Effector CD8-positive, alpha-beta T cell (primary cell): ENCODE measurements around the gene AFG3L2.

Experiments used
- DNase-seq: peaks from one replicate; lab custom pipeline; 2025; lab: John Stamatoyannopoulos, UW

Gene AFG3L2

DNA sequence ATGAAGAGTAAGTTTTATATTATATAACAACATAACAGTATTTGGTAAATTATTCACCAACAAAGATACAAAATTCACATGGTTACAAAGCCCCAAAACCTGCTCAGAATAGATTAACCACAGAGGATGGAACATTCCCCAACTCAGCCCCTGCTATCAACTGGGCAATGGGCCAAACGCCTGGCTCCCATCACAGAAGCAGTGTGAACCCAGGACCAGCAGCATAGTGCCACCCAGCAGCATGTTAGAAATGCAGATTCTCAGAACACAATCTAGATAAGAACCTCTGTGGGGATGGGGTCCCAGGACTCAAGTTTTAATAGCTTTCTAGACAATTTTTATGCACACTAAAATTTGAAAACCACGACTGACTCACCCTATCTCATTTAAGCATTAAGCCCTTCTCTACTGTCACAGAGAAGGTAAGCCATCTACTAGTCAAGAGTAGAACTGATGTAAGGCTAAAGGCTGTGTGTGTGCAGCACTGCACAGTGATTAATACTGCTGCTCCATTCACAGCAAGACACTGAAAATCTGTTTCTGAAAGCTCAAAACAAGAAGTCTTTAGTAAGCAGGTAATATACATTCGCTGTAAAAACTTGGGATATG is 15.2 kb downstream of the AFG3L2 start:
- DNase-seq = no peak

DNA sequence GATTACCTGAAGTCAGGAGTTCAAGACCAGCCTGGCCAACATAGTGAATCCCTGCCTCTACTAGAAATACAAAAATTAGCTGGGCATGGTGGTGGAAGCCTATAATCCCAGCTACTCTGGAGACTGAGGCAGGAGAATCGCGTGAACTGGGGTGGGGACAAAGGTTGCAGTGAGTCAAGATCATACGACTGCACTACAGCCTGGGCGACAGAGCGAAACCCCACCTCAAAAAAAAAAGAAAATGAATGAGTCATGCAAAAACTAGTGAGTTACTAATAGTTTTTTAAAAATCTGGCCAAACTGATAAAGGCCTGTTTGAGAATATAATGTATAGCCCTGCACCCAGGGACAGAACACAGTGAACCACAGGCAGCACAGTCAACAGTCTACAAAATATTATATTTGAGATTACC is 17.5 kb downstream of the AFG3L2 start:
- no peak for DNase-seq

DNA sequence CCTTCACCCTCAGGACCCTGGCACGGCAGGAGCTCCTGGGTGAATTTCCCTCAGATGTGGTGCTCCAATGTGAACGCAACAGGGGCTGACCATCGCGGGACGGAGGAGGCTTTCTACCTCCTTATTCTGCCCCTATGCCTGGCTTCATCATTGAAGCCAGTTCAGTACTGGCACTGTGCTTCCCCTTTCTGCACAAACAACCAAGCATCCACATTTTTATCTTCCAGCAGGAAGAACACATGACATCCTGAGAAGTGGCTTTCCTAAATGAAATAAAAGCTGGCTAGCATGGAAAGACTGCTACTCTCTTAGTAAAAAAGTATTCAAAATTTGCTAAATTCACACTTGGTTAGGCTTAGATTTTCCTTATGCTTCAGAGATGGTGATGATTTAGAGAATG is 24.8 kb downstream of the AFG3L2 start:
- no peak for DNase-seq

DNA sequence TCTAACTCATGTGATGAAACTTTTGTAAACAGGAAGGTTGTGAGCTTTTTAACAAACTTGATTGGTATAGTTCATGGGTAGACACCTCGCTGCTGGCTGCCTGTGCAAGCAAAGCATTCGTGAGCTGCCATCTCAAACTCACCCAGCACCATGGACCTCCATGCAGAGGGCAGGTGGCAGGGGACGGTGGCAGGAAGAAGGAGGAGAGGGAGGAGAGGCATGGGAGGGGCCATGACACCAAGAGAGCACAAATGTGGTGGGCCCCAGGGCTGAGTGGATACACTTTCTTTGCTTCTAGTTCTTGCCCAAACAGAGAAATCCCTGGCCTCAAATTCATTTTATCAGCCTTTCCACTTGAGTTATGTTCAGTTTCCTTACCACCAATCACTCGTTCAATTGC is 29.1 kb downstream of the AFG3L2 start:
- DNase-seq = no peak

DNA sequence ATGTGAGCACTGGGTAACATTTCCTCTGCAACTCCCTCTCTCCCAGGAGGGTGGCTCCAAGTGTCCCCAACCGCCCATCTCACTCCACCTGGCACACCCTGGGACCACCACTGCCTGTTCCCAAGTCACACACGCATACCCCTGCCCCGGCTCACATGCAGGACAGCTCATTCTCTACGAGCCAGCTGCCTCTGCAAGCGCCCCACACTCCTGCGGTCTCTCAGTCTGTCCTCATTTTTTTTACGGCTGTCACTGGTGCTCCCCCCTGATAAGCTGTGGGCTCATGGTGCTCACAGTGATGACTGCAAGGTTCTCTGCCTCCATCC is 30.8 kb downstream of the AFG3L2 start:
- no peak for DNase-seq

DNA sequence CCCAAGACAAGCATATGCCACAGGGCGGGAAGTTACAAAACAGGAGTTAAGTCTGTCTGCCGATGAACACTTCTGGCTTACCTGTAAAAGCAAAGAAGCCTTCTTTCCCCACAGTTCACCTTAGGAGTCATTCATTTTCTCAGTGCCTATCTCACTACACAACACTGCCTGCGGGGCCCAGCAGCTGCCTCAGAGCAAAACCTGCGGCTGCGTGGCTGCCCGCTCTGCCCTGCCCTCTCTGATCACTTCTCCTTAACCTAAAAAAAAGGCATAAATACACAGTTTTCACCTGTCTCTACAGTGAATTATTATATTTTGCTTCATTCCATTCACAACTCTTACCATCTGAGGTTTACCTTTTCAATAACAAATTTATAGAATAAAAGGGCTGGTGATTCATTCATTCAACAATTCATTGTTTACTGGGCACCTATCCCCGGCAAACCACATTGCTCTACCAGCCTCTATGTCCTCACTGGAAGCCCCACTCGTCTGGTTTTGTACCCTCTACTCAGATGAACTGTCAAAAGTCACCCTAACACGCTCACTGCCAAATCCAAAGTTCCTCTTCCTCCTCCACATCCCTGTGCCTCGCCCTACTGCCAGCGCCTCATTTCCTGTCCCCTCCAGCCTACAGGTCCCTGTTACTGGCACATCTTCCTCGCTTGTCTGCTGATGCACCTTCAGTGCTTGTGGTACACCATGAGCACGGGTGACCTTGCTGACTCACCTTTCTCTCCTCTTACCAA is 31.4 kb downstream of the AFG3L2 start:
- DNase-seq = no peak

DNA sequence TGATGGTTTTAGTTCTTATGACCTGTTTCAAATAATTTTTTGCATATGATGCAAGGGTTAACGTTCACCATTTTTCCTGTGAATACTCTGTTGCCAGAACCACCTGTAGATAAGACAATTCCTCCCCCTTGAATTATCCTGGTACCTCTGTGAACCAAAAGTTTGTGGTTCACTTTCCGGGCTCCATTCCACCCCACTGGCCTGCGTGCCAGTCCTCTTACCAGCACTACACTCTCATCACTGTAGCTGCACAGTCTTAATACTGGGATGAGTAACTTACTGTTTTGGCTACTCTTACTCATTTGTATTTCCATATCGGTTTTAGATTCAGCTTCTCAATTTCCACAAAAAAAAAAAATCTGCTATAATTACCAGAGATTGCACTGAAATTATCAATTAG is 34.4 kb downstream of the AFG3L2 start:
- DNase-seq = no peak

DNA sequence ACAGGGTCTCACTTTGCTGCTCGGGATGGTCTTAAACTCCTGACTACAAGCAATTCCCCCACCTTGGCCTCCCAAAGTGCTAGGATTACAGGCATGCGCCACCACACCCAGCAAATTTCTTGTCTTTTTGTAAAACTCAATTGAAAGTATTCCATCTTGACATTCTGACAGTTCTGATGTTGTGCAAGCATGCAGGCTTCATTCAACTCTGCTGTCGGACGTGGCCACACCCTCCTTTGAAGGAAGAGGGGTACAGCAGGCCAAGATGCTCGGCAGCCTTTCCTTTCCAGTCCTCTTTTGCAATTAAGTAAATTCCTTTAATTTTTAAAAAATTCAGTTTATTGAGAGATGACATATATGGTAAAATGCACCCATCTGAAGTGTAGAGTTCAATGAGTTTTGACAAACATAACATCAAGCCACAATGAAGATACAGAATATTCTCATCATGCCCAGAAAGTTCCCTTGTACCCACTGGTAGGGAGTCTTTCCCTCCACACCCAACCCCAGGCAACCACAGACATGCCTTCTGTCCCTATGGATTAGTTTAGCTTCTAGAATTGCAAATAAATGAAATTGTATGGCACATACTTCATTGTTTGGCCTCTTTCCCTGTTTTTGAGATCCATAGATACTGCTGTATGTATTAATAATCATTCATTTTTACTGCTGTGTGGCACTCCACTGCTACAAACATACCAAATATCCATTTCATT is 35.9 kb downstream of the AFG3L2 start:
- DNase-seq = no peak

DNA sequence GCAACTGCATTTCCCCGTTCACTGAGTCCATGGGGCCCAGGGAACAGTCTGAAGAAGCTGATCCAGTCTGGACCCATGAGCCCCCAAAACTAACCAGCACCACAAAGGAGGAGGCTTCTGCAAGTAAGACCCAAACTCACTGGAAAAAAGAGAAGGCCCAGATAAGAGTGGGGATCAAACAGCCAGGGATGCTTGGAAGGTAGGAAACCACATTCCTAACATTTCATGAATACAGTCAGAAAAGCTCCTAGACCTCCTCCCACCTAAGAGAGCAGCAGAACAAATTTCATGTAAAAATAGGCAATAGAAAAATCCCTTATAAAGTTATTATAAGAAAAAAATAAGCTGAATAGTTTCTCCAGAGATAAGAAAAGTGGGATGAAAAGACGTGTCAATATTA is 38.6 kb downstream of the AFG3L2 start:
- DNase-seq = no peak

DNA sequence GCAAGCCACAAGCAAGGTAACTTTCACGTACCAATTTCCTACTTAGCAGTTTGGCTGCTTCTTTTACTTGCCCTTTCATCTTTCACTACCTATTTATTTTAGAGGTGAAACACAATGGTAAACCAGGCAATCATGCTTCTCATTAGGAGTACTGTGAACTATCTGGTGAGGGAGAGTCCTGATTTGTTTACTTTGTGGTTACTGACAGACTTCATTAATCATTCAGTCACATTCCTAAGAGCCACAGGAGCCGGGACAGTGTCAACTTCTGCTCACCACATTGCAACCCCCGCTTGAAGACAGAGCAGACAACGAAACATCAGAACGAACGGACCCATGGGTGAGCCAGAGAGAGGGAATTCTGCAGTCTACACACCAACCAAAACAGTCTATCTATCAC is 40.1 kb downstream of the AFG3L2 start:
- no peak for DNase-seq

DNA sequence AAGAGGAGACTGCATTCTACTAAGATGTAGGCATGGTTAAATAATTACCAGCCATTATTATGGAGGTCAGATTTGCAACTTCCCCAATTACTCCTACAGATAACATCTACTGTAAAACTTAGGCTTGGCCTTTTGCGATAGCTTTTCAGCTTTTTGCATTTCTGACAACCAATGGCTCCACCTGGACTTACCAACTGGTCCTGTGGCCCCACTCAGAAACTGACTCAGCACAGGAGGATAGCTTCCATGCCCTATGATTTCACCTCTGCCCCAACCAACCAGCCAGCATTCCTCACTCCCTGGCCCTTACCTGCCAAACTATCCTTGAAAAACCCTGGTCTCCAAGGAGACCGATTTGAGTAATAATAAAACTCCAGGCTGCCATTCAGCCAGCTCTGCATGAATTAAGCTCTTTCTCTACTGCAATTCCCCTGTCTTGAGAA is 40.8 kb downstream of the AFG3L2 start:
- DNase-seq = no peak

DNA sequence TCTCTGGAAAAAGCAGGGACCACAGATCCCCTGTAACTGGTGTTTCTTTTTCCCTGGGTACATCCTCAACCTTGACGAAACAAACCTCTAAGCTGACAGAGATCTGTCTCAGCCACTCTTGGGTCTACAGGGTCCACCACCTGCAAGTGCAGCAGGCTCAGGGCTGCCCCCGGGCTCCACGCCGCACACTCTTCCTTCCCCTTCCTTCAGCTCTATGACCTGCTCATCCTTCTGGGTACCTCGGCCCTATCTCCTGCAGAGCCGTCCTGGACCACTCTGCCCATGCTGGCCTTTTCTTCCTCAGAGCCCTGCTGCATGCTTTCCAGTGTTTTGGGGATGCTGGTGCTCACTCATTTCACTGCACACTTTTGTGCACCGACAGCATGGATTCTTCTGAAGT is 41.5 kb downstream of the AFG3L2 start:
- no peak for DNase-seq

DNA sequence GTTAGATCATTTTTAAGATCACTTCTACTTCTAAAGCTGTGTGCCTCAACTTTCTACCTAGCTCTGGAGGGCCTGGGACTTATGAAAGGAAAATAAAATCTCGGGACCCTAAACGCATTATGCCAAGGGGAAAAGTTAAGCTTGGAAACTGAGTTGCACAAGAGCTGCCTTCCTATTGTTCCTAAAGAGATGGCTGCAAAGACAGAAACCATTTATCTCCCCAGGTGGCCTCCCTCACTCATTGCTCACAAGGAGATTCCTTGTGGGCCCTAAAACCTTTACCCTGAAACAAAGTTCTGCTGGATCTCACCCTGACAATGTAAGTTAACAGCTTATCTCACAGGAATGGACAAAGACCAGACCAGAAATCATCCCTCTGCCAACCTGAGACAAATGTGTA is 42.2 kb downstream of the AFG3L2 start:
- DNase-seq = no peak

DNA sequence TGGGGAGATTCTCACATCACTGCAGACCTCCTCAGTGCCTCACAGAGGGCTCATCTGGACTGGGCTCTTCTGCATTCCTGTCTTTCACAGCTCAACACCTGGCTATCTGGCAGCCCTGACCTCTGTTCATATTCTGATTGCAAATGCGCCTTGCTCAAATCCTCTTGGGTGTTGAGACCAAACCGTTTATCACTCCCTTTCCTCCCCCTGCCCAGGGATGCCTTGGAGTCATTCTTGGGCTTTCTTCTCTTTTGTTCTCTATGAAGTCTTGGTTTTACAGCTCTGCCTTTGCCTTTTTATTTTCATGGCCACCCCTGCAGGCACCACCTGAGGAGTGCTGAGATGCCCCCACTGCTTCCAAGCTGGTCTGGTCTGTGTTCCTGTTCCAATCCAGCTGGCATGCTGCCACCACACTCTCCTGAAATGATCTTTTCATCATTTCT is 42.6 kb downstream of the AFG3L2 start:
- no peak for DNase-seq

DNA sequence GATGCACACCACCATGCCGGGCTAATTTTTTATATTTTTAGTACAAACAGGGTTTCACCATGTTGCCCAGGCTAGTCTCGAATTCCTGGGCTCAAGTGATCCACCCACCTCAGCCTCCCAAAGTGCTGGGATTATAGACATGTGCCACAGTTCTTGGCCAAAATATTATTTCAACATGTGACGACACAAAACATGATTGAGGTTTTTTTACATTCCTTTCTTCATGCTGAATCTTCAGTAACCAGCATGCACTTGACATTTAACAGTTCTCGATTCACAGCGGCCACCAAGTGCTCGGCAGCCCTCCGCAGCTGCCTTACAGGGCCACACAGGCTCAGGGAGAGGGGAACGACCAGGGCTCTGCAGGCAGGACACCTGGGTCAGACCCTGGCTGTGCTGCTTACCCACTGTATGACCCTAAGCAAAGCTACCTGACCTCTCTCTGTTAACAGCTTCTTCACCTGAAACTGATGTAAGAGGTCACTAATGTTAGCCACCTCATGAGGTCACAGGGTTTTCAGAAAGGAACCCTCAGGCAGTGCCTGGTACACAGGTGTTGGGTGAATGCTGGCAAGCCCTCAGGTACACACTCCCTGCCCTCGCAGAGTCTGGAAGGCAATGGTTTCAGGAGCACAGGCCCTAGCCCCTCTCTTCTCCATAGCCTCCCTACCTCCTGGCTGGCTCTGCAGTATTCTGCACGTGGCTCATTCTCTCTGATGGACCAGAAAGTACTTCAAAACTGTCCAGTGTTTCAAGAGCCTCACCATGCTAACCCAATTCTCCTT is 43.3 kb downstream of the AFG3L2 start:
- no peak for DNase-seq

DNA sequence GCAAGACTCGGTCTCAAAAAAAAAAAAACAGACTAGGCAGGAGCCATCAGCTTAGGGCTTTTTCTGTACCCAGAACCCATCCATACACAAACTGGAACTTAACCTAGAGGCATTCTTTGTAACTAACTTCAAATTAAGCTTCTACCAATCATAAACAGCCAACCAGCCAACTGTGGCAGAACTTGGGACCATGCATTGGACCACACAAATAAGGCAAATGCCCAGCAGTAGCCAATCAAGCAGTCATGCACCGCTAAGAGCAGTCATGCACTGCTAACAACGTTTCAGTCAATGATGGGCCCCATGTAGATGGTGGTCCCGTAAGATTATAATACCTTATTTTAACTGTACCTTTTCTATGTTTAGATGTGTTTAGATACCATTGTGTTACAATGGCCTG is 46.3 kb downstream of the AFG3L2 start:
- no peak for DNase-seq

DNA sequence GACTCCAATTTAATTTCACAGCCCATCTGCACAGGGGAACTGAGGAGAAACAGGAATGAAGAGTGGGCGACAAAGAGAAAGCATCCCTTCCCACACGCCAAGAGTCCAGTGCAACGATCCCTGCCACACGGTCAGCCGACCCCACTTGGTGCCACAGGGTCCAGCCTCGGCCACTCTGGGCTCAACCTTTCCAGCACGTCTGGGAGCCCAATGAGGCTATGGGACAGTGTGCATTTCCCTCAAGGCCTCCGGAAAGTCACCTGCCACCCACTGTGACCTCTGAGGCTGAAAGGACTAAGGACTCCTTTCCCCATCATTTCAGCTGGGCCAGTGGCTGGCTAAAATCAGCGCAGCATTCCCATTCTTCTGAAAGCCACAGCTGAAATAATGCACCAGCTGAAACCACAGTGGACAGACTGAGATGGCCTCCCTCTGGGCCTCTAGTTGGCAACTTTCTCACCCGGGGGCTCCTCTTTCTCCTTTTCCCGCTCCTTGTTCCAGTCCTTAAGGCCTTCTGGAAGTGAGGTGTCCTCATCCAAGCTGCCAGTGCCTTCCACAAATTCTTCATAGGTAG is 47.8 kb downstream of the AFG3L2 start:
- no peak for DNase-seq

DNA sequence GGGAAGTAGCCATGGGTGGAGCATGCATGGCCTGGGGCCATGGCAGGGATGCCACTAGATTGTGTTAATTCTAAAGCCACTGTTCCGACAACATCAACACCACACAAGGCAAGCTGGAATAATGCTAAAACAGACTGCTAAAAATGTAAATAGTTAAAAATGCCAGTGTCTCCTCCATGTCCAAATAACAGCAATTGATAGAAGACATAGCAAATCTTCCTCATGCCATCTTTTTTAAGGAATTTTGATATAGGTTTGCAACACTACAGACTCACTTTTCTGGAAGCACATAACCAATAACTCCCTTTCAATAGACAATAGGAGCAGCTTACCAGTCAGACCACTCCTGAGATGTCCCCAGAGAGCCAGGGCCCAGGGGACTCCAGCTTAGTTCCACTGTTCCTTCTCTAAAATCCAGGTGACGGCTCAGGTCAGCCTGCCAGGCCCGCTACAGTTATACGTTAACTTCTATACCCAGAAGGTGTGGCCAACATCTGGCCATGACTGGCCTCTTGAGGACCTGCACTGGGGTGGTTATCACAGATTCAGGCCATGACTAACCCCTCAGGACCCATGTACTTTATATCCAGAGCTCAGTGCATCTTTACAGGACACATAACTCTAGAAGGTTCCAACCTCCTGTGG is 48.7 kb downstream of the AFG3L2 start:
- no peak for DNase-seq

DNA sequence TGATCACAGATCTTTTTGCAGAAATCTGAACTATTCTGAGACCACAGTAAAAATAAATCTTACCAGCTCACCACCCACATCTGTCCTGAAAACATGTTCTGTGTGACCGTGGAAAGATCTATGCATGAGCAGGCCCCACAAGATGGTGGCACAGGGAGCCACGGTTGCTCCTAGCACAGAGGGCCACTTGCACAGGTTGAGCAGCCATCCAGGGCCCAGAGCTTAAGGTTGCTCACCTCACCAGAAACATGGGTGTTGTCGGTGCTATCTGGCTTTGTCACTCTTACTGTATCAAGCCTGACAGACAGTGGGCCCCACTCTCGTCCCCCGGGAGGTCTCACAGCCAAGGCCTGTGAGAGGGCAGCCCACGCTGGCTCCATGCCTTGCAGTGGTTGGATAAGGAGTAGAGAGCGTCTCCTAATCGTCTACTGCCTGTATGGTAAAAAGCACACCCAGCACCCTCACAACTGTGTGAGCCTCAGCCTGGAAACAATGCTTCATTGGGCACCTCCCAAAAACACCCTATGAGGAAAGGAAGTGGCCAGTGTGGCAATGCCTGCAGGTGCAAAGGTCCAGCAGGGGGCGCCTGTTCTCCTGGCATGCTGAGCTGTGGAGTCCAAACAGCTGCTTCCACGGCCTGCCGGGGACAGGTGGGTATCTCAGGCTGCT is 49.4 kb downstream of the AFG3L2 start:
- peak; percentile 40 for DNase-seq

DNA sequence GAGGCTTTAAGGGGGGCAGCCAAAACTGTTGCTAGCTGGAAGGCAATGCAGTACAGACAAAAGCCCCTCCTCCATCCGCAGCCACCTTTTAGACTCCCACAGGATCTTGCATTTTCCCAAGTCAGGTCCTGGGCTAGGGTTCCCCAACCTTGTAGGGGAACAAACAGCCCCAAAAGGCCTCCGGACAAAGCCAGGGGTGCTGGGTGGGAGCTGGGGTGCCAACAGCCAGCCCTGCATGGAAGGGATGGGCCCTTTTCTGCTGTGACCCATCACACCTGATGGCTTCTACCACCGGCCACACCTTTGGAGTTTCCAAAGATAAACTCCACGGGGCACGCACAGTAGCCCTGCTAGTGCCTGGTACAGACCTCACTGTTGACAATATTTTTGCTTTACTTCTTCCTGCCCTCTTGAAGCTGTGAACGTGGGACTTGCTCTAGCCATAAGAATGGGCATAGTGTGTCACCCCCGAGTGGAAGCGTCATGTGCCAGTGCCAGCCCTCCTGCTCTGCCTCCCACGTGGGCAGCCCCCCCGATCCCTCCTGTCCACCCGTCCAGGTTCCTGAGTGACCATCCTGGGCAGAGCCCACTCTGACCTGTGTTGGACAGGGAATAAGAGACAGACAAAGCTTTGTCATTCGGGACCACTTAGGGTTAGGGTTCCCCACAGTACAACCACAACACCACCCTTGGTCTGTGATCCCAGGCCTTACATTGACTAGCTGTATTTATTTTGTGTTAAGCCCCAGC is 50.1 kb downstream of the AFG3L2 start:
- no peak for DNase-seq
